VCaP (cell line): Measurements from ENCODE around the gene CACNA1I.

ENCODE experiments used
- H3K27ac ChIP-seq: fragments of 450-650 bp; 2 replicates; pipeline ENCODE4 v1.5.1; 2017
- TF ChIP-seq, protein P1 (sequence below): fragments of 450-650 bp; conservative IDR thresholded peaks from 2 replicates; pipeline ENCODE4 v1.5.1; 2017; ENCODE audit warnings: mild to moderate bottlenecking, moderate library complexity

The CACNA1I gene

GRCh38 chr22:39616781-39617180, 46.2 kb downstream of the CACNA1I start:
- TF ChIP-seq, protein P1, sequence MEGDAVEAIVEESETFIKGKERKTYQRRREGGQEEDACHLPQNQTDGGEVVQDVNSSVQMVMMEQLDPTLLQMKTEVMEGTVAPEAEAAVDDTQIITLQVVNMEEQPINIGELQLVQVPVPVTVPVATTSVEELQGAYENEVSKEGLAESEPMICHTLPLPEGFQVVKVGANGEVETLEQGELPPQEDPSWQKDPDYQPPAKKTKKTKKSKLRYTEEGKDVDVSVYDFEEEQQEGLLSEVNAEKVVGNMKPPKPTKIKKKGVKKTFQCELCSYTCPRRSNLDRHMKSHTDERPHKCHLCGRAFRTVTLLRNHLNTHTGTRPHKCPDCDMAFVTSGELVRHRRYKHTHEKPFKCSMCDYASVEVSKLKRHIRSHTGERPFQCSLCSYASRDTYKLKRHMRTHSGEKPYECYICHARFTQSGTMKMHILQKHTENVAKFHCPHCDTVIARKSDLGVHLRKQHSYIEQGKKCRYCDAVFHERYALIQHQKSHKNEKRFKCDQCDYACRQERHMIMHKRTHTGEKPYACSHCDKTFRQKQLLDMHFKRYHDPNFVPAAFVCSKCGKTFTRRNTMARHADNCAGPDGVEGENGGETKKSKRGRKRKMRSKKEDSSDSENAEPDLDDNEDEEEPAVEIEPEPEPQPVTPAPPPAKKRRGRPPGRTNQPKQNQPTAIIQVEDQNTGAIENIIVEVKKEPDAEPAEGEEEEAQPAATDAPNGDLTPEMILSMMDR = no peak
- no peak overlapping the region for H3K27ac ChIP-seq

DNA sequence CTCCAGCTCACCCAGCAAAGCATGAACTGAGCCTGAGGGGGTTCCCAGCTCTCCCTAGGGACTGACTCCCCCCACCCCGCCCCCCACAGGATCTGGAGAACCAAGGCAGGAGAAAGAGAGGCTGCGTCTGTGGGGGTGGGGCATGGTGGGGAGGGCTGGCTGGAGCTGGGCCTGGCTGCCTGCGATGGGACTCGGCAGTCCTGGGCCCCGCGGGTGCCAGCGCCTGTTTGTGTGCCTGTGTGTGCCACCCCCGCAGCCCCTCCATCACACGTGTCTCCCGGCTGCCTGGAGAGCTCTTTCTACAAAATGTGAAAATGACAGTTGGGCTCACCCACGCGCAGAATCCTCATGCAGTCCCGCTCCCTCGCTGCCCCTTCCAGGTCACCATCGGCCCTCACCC, 46.8 kb downstream of the CACNA1I start:
- H3K27ac ChIP-seq = no peak overlapping the region
- TF ChIP-seq, protein P1 = no peak

DNA sequence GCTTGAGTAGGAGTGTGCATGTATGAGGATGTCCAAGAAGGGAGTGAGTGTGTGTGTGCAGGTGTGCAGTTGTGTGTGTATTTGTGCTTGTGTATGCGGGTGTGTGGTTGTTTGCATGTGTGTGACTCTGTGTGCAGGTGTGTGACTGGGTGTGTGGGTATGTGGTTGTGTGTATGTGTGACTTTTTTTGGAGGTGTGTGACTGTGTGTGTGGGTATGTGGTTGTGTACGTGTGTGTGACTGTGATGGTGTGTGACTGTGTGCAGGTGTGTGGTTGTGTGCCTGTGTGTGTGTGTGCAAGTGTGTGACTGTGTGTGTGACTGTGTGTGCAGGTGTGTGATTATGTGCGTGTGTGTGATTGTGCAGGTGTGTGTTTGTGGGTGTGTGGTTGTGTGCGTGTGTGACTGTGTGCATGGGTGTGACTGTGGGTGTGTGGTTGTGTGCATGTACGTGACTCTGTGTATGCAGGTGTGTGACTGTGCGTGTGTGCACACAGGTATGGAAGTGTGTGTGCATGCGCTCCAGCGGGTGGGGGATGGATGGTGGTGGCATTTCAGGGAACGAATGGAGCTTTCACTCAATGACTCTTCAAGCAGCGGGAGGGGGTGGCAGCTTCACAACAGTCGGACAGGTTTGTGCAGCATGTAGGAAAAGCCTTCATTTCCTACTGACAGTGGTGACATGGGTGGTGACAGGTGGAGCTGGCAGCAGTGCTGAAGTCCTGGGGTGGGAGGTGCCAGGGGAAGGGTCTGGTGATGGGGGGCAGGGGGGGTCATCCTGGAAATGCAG, 47.6 kb downstream of the CACNA1I start:
- TF ChIP-seq, protein P1 = no peak
- H3K27ac ChIP-seq = no peak overlapping the region

GRCh38 chr22:39618996-39619530, 48.5 kb downstream of the CACNA1I start:
- no peak overlapping the region for H3K27ac ChIP-seq
- TF ChIP-seq, protein P1 = no peak

GRCh38 chr22:39620924-39621690, 50.6 kb downstream of the CACNA1I start:
- TF ChIP-seq, protein P1 = no peak
- H3K27ac ChIP-seq = no peak overlapping the region

DNA sequence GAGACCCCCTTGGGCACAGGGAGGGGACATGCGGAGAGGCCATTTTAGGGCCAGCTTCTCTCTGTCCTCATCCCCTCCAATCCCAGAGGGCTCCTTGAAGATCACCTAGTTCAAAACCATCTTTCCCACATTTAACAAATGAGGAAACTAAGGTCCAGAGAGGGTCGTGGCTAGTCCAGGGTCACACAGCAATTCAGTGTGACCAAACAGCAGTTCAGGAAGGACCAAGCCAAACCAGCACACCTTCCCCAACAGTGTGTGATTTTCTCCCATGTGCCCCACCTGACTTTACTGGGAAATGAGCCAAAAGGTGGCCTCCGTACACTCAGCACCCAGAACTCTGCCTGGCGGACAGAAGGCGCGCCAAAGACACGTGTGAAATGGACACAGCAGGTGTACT, 51.3 kb downstream of the CACNA1I start:
- no peak overlapping the region for H3K27ac ChIP-seq
- TF ChIP-seq, protein P1 = no peak

GRCh38 chr22:39622881-39623367, 52.4 kb downstream of the CACNA1I start:
- H3K27ac ChIP-seq = no peak overlapping the region
- TF ChIP-seq, protein P1 = peak; percentile 68
